SH-SY5Y (cell line): ENCODE measurements around the gene MTNR1A.

Source experiments
- GATA2 ChIP-seq: IDR thresholded peaks from 2 replicates; pipeline ENCODE4 v1.6.1; 2011; ENCODE audit warnings: mild to moderate bottlenecking, low read depth, low read length
- GATA3 ChIP-seq: IDR thresholded peaks from 2 replicates; pipeline ENCODE4 v1.6.1; 2011; ENCODE audit warnings: low read depth, mild to moderate bottlenecking, low read length, moderate library complexity

GRCh38 chr4:186580669-186581068, 25.3 kb upstream of the MTNR1A start:
- TF ChIP-seq GATA2 = no peak
- no peak for TF ChIP-seq GATA3
